Upper lobe of right lung (tissue), 1 donor: ENCODE results near the gene APBA2. TPM values are rescaled to one million over a fixed set of nuclear protein-coding genes. Genes with fewer than 3 reads are reported as not detected.

Experiments used
- ATAC-seq: fragments of 200-7000 bp; cut with Tn5 transposase; one replicate; pipeline ENCODE4 v1.9.1; 2020; ENCODE audit warnings: mild to moderate bottlenecking, moderate library complexity
- DNase-seq: peaks from one replicate; pipeline ENCODE4 v3.0.0-alpha.2; 2020
- H3K27ac ChIP-seq: fragments of 200-600 bp; one replicate; pipeline ENCODE4 v1.8.0; 2022
- H3K27me3 ChIP-seq: fragments of 200-600 bp; one replicate; pipeline ENCODE4 v1.8.0; 2022; ENCODE audit warnings: mild to moderate bottlenecking
- H3K36me3 ChIP-seq: fragments of 200-600 bp; one replicate; pipeline ENCODE4 v1.8.0; 2022
- H3K4me1 ChIP-seq: fragments of 200-600 bp; one replicate; pipeline ENCODE4 v1.8.0; 2022
- H3K4me3 ChIP-seq: fragments of 200-600 bp; one replicate; pipeline ENCODE4 v1.8.0; 2022; ENCODE audit warnings: mild to moderate bottlenecking
- H3K9me3 ChIP-seq: fragments of 200-600 bp; one replicate; pipeline ENCODE4 v1.8.0; 2022
- intact Hi-C: fragments of 100-400 bp; cut with DNase I; formaldehyde crosslinking; loops from one replicate; pipeline ENCODE4 v1.11.0; 2022
- total RNA-seq: library from RNA; stranded (reverse); fragmentation: NEBNext Ultra II Directional; extraction: Animal tissue kit (Norgen Biotek cat#: 25700); gene quantifications from one replicate; pipeline ENCODE4 v1.2.1, GENCODE V29; 2021
- TF ChIP-seq, protein P1 (sequence below): fragments of 200-600 bp; IDR thresholded peaks from one replicate; pipeline ENCODE4 v1.8.0; 2022; ENCODE audit warnings: antibody characterized with exemption
- donor health status: DM: no; HTN: yes; CAD: no; lungs with severe emphysema.

APBA2 gene
- total RNA-seq, 1 donor from 2014 or later: 4.2 TPM

DNA sequence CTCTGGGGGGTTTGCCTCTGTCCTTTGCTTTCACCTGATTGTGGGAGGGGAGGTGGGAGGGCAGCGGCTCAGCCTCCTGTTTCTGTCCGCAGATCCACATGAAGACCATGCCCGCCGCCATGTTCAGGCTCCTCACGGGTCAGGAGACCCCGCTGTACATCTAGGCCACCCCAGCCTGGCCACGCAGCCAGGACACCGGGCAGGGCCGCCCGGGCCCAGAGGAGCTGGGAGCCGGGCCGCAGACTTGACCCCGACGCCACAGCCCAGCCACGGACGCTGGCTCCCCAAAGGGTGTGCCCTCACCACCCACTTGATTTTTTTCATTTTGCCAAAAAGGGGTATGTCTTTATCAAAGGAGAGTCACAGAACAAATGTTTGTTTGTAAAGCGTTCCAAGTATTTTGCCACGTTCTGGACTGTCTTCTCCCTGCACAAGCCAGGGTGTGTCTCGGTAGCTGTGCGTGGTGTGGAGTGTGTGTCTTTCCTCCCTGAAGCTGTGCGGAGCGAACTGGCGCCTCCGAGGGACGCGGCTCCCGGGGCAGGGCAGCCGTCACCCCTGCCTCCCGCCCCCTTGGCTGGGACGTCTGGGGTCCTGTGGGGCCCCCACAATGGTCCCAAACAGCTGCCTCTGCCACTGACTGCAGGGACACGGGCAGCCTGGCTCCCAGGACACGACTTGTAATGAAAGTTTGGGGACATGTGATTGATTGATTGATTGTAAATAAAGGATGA is 231.4 kb downstream of the APBA2 start:
- Histone ChIP-seq H3K36me3 (no peaks in the 10 kb centered on the region), H3K4me1 (peaks cover 6% of the 10 kb centered on the region), H3K27me3 (peaks cover 11% of the 10 kb centered on the region), H3K9me3 (no peaks in the 10 kb centered on the region), H3K27ac (no peak overlapping the region), H3K4me3 (no peak overlapping the region)
- intact Hi-C loops: no loop called here
- TF ChIP-seq, protein P1, sequence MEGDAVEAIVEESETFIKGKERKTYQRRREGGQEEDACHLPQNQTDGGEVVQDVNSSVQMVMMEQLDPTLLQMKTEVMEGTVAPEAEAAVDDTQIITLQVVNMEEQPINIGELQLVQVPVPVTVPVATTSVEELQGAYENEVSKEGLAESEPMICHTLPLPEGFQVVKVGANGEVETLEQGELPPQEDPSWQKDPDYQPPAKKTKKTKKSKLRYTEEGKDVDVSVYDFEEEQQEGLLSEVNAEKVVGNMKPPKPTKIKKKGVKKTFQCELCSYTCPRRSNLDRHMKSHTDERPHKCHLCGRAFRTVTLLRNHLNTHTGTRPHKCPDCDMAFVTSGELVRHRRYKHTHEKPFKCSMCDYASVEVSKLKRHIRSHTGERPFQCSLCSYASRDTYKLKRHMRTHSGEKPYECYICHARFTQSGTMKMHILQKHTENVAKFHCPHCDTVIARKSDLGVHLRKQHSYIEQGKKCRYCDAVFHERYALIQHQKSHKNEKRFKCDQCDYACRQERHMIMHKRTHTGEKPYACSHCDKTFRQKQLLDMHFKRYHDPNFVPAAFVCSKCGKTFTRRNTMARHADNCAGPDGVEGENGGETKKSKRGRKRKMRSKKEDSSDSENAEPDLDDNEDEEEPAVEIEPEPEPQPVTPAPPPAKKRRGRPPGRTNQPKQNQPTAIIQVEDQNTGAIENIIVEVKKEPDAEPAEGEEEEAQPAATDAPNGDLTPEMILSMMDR: no peak
- DNase-seq (no peak), ATAC-seq (no peak)

DNA sequence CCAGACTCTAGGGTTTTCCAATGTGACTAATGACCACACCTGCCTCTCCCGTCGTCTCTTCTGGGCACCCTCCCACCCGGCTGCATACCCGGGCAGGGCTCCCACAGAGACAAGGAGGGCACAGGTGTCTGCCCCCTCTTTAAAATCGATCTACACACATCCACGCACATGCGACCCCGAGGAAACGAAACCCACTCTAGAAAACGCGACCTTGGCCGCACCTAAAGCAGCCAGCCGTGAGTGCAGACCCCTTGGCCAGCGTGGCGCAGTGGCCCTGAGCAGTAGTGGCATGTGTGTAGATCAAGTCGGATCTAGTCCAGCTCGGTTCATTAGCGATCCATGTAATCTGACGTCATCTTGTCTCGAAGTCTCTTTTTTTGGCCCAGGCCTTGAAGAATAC is 232.0 kb downstream of the APBA2 start:
- Histone ChIP-seq H3K4me3 (no peak overlapping the region), H3K36me3 (no peaks in the 10 kb centered on the region), H3K27ac (no peak overlapping the region), H3K27me3 (peaks cover 11% of the 10 kb centered on the region), H3K9me3 (no peaks in the 10 kb centered on the region), H3K4me1 (peaks cover 6% of the 10 kb centered on the region)
- TF ChIP-seq, protein P1: no peak
- intact Hi-C loops: no loop called here
- no peak for DNase-seq
- ATAC-seq: no peak

GRCh38 chr15:29119847-29120246 is 234.1 kb downstream of the APBA2 start:
- H3K27me3 ChIP-seq: no peaks in the 10 kb centered on the region
- intact Hi-C loops: no loop called here
- H3K9me3 ChIP-seq: no peaks in the 10 kb centered on the region
- no peak overlapping the region for H3K27ac ChIP-seq
- TF ChIP-seq, protein P1: no peak
- H3K4me1 ChIP-seq: peaks cover 6% of the 10 kb centered on the region
- DNase-seq (no peak), ATAC-seq (no peak)
- H3K36me3 ChIP-seq: no peaks in the 10 kb centered on the region
- H3K4me3 ChIP-seq: no peak overlapping the region

DNA sequence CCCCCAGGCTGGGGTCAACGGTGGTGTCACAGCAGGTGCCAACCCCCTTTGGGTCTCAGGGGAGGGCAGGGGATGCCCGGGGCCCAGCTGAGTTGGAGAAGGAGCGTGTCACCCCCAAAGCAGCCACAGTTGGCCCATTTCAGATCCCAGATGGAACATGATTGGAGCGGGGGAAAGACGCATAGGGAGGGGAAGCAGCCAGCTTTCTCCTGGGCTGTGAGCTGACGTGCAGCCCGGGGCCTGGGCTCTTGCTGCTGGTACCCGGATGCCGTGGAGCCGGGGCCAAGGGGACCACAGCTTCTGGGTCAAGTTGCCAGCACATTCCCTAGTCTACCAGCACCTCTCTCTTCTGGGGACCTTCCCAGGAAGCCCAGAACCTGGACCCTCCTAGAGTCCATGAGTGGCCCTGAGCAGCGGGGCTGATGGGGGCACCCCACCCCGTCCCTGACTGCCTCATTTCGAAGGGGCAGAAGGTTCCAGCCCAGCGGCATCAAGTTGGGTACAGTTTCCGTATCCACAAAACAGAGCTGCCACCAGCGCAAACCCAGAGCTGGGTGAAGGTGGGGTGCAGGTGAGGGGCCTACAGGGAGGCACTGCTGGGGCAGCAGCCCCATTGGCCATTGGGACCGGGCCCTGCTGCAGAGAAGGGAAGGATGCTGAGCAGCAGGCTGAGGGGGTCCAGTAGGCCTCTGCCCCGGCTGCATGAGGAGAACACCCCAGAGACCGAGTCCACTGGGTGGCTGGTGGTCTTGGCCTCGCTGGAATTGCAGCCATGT is 235.0 kb downstream of the APBA2 start:
- Histone ChIP-seq H3K27me3 (no peaks in the 10 kb centered on the region), H3K9me3 (no peaks in the 10 kb centered on the region), H3K36me3 (no peaks in the 10 kb centered on the region), H3K4me1 (no peaks in the 10 kb centered on the region), H3K4me3 (no peak overlapping the region), H3K27ac (no peak overlapping the region)
- ATAC-seq: no peak
- intact Hi-C loops: no loop called here
- TF ChIP-seq, protein P1: no peak
- no peak for DNase-seq

GRCh38 chr15:29121369-29121656 is 235.5 kb downstream of the APBA2 start:
- Histone ChIP-seq H3K4me3 (no peak overlapping the region), H3K4me1 (no peaks in the 10 kb centered on the region)
- intact Hi-C loops: no loop called here

More at GRCh38 chr15:29121369-29121656, 235.5 kb downstream of the APBA2 start:
- no peaks in the 10 kb centered on the region for H3K36me3 ChIP-seq
- ATAC-seq (no peak), DNase-seq (no peak)
- TF ChIP-seq, protein P1: no peak
- no peaks in the 10 kb centered on the region for H3K9me3 ChIP-seq
- H3K27me3 ChIP-seq: no peaks in the 10 kb centered on the region
- H3K27ac ChIP-seq: no peak overlapping the region
